OCI-LY1 (cell line): ENCODE results near the gene EIF2D.

Source experiments
- CTCF ChIP-seq: fragments of 200-600 bp; sonication (generic), shearing (Covaris generic); IDR thresholded peaks from 2 replicates; pipeline ENCODE4 v1.5.1; 2017; ENCODE audit warnings: mild to moderate bottlenecking, antibody characterized with exemption, low read length, moderate library complexity, mixed read lengths
- EZH2 ChIP-seq: fragments of 200-600 bp; sonication (generic), shearing (Covaris generic); IDR thresholded peaks from 2 replicates; pipeline ENCODE4 v1.8.0; 2017; ENCODE audit warnings: borderline replicate concordance, mixed run types, mild to moderate bottlenecking, antibody characterized with exemption, low read length, moderate library complexity, mixed read lengths

- TF ChIP-seq EZH2 (no peak), CTCF (no peak)
Measured at GRCh38 chr1:206551986-206552326, 60.3 kb downstream of the EIF2D start.
